ENCODE data around the gene FILIP1L.

Gene FILIP1L

DNA sequence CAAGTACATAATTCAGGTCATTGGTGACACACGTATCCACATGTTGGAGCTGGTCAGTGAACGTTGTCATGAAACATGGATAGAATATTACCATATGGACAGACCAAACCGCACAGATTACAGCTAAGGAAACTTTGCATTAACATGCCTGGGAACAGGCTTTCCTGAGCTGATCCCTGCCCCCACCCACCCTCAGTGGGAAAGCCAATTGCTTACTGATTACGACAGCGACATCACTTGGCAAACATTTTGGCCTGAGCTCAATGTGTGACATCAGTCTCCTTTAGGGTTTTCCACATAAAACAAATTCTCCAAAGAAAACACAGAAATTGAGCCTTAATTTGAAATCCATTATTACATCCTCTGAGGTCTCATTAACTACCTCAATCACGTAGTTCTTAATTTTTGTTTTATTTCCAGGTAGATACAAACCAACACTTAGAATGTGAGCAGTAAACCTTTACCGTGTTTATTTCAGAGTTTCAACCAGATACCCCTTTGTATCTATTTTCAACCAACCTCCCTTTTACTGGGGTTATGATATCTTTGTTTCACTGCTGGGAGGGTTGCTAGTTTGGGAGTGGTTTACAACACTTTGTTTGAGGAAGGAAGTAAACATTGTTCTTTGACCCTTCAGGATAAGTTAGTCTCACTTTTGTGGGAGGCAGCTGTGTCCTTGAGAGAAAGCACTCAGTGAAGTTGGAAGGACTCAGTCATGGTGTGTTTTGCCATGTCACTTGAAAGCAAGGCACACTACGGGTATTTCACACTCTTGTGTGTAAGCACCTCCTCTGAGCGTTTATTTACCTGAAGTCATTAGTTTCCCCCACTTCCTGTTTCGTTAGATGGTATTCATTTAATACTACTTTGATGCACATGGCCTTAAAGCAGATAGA is 193.6 kb downstream of the FILIP1L start:
- TF ChIP-seq ISL1 (CRISPR knock-in tag; IDR thresholded peaks at IDR 0.05): 0 out of 2 replicates have a peak, but pooled peaks have one; percentile 19
- no peak for TF ChIP-seq BACH2 (CRISPR knock-in tag; IDR thresholded peaks at IDR 0.05; ENCODE audit: borderline replicate concordance)
- no peak for ATAC-seq

- ATAC-seq: no peak
- TF ChIP-seq CSDC2 (CRISPR knock-in tag; IDR thresholded peaks at IDR 0.05) (no peak), ESRRG (CRISPR knock-in tag; IDR thresholded peaks at IDR 0.05) (no peak), OSR1 (CRISPR knock-in tag; IDR thresholded peaks at IDR 0.05) (no peak), ZNF8 (CRISPR knock-in tag; IDR thresholded peaks at IDR 0.05) (no peak), ARNTL (CRISPR knock-in tag; IDR thresholded peaks at IDR 0.05; ENCODE audit: borderline replicate concordance, low read depth) (no peak), CREB5 (CRISPR knock-in tag; IDR thresholded peaks at IDR 0.05; ENCODE audit: low read depth) (no peak), GLIS3 (CRISPR knock-in tag; IDR thresholded peaks at IDR 0.05) (no peak), CSRNP3 (CRISPR knock-in tag; IDR thresholded peaks at IDR 0.05) (no peak), ZNF565 (CRISPR knock-in tag; conservative IDR thresholded peaks at IDR 0.05; ENCODE audit: low read depth) (no peak)
These were observed 194.6 kb downstream of the FILIP1L start for GRCh38 chr3:99919694-99920093.

DNA sequence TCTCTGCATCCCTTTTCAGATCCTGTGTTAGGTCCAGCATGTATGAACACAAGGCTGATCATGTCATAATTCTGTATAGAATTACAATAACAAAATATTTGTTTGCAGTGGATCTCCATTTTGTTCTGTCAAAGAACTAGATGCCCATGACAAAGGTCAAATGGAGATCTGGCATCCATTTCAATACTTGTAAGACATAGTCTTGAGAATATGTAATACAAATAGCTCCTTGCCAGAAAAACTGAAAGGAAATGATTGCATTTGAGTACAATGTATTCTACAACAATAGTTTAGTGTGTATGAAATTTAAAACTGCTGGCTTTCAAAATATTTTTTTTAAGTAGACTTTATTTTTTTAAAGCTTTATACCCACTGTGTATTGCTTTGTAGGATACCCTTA is 195.6 kb downstream of the FILIP1L start:
- no peak for ATAC-seq
- TF ChIP-seq ISL1 (CRISPR knock-in tag; IDR thresholded peaks at IDR 0.05): no peak
- no peak for TF ChIP-seq TSHZ2 (CRISPR knock-in tag; IDR thresholded peaks at IDR 0.05)
- TF ChIP-seq GLIS3 (CRISPR knock-in tag; IDR thresholded peaks at IDR 0.05): no peak
- TF ChIP-seq TCF4 (CRISPR knock-in tag; IDR thresholded peaks at IDR 0.05; ENCODE audit: borderline replicate concordance): no peak

DNA sequence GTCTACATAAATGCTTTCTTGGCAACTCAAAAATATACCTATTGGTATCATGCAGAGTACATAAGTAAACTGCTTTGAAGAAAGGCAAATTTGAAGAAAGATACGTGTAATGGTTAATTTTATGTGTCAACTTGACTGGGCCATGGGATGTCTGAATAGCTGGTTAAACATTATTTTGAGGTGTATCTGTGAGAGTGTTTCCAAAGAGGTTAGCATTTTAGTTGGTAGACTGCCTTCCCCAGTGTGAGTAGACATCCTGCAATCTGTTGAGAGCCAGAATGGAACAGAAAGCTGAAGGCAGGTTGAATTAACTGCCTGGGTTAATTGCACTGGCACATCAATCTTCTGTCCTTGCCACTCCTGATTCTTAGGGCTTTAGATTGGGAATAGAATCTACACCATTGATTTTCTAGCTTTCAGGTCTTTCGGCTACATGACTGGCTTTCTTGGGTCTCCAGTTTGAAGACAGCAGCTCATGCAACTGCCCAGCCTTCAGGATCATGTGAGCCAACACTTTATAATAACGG is 198.3 kb downstream of the FILIP1L start:
- ATAC-seq: no peak
- TF ChIP-seq, protein P1, sequence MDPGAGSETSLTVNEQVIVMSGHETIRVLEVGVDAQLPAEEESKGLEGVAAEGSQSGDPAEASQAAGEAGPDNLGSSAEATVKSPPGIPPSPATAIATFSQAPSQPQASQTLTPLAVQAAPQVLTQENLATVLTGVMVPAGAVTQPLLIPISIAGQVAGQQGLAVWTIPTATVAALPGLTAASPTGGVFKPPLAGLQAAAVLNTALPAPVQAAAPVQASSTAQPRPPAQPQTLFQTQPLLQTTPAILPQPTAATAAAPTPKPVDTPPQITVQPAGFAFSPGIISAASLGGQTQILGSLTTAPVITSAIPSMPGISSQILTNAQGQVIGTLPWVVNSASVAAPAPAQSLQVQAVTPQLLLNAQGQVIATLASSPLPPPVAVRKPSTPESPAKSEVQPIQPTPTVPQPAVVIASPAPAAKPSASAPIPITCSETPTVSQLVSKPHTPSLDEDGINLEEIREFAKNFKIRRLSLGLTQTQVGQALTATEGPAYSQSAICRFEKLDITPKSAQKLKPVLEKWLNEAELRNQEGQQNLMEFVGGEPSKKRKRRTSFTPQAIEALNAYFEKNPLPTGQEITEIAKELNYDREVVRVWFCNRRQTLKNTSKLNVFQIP (CRISPR knock-in tag; IDR thresholded peaks at IDR 0.05; ENCODE audit: borderline replicate concordance, low read depth): no peak
- no peak for TF ChIP-seq RARB (CRISPR knock-in tag; IDR thresholded peaks at IDR 0.05)
- no peak for TF ChIP-seq ISL1 (CRISPR knock-in tag; IDR thresholded peaks at IDR 0.05)
- TF ChIP-seq TOX (CRISPR knock-in tag; IDR thresholded peaks at IDR 0.05; ENCODE audit: borderline replicate concordance): no peak
- TF ChIP-seq ZNF8 (CRISPR knock-in tag; IDR thresholded peaks at IDR 0.05): no peak
- no peak for TF ChIP-seq SNAI2 (CRISPR knock-in tag; IDR thresholded peaks at IDR 0.05)
- TF ChIP-seq PPARA (CRISPR knock-in tag; IDR thresholded peaks at IDR 0.05; ENCODE audit: borderline replicate concordance): no peak
- TF ChIP-seq ZNF70 (CRISPR knock-in tag; IDR thresholded peaks at IDR 0.05): no peak
- TF ChIP-seq GLIS3 (CRISPR knock-in tag; IDR thresholded peaks at IDR 0.05): no peak
